Keratinocyte (primary cell): ENCODE results near the gene FARP1. TPM values are rescaled to one million over a fixed set of nuclear protein-coding genes. Genes with fewer than 3 reads are reported as not detected.

Experiments
- DNase-seq: peaks from one replicate; pipeline ENCODE4 v3.0.0-alpha.2; 2011; ENCODE audit warnings: low read depth, missing footprints, low spot score
- FAIRE-seq: peaks from 2 replicates; lab custom pipeline; 2011; peaks lifted over from hg19 to GRCh38; lab: Jason Lieb, UNC
- H2AFZ ChIP-seq: 2 replicates; pipeline ENCODE4 v1.6.0; 2012; ENCODE audit warnings: low read length, control low read depth, inconsistent platforms; ENCODE audit not compliant: control insufficient read depth
- H3K27ac ChIP-seq: 2 replicates; pipeline ENCODE4 v1.5.1; 2011; ENCODE audit warnings: low read length; ENCODE audit not compliant: control insufficient read depth, insufficient read depth
- H3K27me3 ChIP-seq: 3 replicates; pipeline ENCODE4 v1.6.0; 2011; ENCODE audit warnings: low read length; ENCODE audit not compliant: control insufficient read depth, insufficient read depth; ENCODE audit errors: extremely low read depth
- H3K36me3 ChIP-seq, 2 experiments: 2 replicates in 1 of 2; 3 replicates in 1 of 2; pipeline ENCODE4 v1.5.1; 2011; ENCODE audit warnings: low read length in 2 of 2, mild to moderate bottlenecking in 1 of 2; ENCODE audit not compliant: control insufficient read depth in 2 of 2, insufficient read depth in 2 of 2; ENCODE audit errors: extremely low read depth in 1 of 2
- H3K4me1 ChIP-seq: 3 replicates; pipeline ENCODE4 v1.5.1; 2011; ENCODE audit warnings: low read length; ENCODE audit not compliant: control insufficient read depth, insufficient read depth; ENCODE audit errors: extremely low read depth
- H3K4me2 ChIP-seq: 3 replicates; pipeline ENCODE4 v1.6.0; 2011; ENCODE audit warnings: low read depth, low read length; ENCODE audit not compliant: control insufficient read depth, insufficient read depth; ENCODE audit errors: extremely low read depth
- H3K4me3 ChIP-seq, 3 experiments: fragments of 200-600 bp in 1 of 3; sonication (generic) in 1 of 3; 2 replicates in 2 of 3; 3 replicates in 1 of 3; pipeline ENCODE4 v1.5.1; 2011 to 2016; ENCODE audit warnings: low read length in 3 of 3, mild to moderate bottlenecking in 3 of 3, control low read depth in 2 of 3, inconsistent platforms in 1 of 3, low read depth in 1 of 3, mixed read lengths in 1 of 3, mixed run types in 1 of 3, moderate library complexity in 1 of 3; ENCODE audit not compliant: control insufficient read depth in 2 of 3, insufficient read depth in 2 of 3; ENCODE audit errors: extremely low read depth in 1 of 3
- H3K79me2 ChIP-seq: 2 replicates; pipeline ENCODE4 v1.6.0; 2012; ENCODE audit warnings: low read length; ENCODE audit not compliant: control insufficient read depth, insufficient read depth
- H3K9ac ChIP-seq: 3 replicates; pipeline ENCODE4 v1.6.0; 2011; ENCODE audit warnings: low read length; ENCODE audit not compliant: control insufficient read depth, insufficient read depth; ENCODE audit errors: extremely low read depth
- H3K9me1 ChIP-seq: 3 replicates; pipeline ENCODE4 v1.6.0; 2011; ENCODE audit warnings: low read length; ENCODE audit not compliant: control insufficient read depth, insufficient read depth; ENCODE audit errors: extremely low read depth
- H3K9me3 ChIP-seq: 2 replicates; pipeline ENCODE4 v1.5.1; 2012; ENCODE audit warnings: low read depth, low read length; ENCODE audit not compliant: control insufficient read depth
- H4K20me1 ChIP-seq: 3 replicates; pipeline ENCODE4 v1.6.0; 2011; ENCODE audit warnings: low read length; ENCODE audit not compliant: control insufficient read depth, insufficient read depth; ENCODE audit errors: extremely low read depth
- EZH2 ChIP-seq: IDR thresholded peaks from one replicate; pipeline ENCODE4 v1.6.1; 2012; ENCODE audit warnings: inconsistent platforms, mild to moderate bottlenecking, low read length, moderate library complexity
- dilution Hi-C: fragments of 300-500 bp; cut with MboI; formaldehyde crosslinking; loops from one replicate; pipeline ENCODE4 v1.7.0; 2020; ENCODE audit warnings: low sequenced_read_pairs; ENCODE audit not compliant: extremely low pct_ligation_motif_present
- polyA plus RNA-seq, 5 experiments: library from polyadenylated mRNA; depleted of rRNA in 3 of 5; stranded (reverse) in 3 of 5; stranded (forward) in 1 of 5; unstranded in 1 of 5; fragments of >200 nt; gene quantifications; 1 replicate in 1 of 5; 2 replicates in 3 of 5; 3 replicates in 1 of 5; pipeline versions ENCODE4 v1.2.1 to v1.2.3, GENCODE V29; 2011 to 2012; ENCODE audit warnings: missing spikeins in 2 of 5, low read depth in 1 of 5, low replicate concordance in 1 of 5
- TF ChIP-seq, protein P1 (sequence below), 3 experiments: IDR thresholded peaks in 1 of 3; conservative IDR thresholded peaks in 1 of 3; optimal IDR thresholded peaks in 1 of 3; 2 replicates in 2 of 3; 3 replicates in 1 of 3; pipeline versions ENCODE3 to v1.5.1; 2011; ENCODE audit warnings: low read length in 3 of 3, mild to moderate bottlenecking in 3 of 3, moderate library complexity in 2 of 3, control low read depth in 1 of 3, inconsistent platforms in 1 of 3; ENCODE audit not compliant: insufficient read depth in 2 of 3; ENCODE audit errors: extremely low read depth in 1 of 3

FARP1 gene
- polyA plus RNA-seq, 1 donor (not counting 4 experiments of a cell fraction or from before 2014, with no cell fraction given) = 10.3 TPM

DNA sequence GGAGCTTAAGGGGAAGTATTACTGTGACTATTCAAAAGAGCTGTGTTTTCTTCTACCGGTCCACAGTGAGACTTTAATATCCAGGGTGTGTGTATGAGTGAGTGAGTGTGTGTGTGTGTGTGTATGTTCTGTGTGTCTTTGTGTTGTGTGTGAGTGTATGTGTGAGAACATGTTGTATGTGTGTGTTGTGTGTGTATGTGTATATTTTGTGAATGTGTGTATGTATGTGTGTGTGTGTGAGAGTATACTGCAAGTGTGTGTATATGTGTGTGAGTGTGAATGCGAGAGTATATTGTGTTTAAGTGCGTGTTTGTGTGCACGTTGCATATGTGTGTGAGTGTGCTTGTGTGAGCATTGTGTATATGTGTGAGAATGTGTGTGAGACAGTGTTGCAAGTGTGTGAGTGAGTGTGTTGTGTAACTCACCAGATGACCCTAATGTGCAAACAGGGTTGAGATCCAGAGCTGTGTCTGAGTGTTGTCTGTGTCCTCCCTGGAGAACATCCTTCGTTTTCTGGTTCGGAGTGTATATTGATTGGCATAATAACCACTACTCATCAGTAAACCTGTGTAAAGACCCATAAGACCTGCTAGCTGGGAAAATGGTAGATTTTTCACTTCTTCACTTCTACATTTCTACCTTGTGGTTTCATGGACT is 135.3 kb downstream of the FARP1 start:
- dilution Hi-C loops = no loop called here
- Histone ChIP-seq H3K4me2 (no peak overlapping the region), H3K9me3 (no peaks in the 10 kb centered on the region), H3K9me1 (no peaks in the 10 kb centered on the region), H4K20me1 (no peaks in the 10 kb centered on the region), H3K27me3 (no peaks in the 10 kb centered on the region), H2AFZ (no peak overlapping the region), H3K4me3 (no peak overlapping the region), H3K36me3 (no peaks in the 10 kb centered on the region), H3K79me2 (no peaks in the 10 kb centered on the region), H3K4me1 (no peaks in the 10 kb centered on the region), H3K27ac (no peak overlapping the region), H3K9ac (no peak overlapping the region)
- TF ChIP-seq, protein P1, sequence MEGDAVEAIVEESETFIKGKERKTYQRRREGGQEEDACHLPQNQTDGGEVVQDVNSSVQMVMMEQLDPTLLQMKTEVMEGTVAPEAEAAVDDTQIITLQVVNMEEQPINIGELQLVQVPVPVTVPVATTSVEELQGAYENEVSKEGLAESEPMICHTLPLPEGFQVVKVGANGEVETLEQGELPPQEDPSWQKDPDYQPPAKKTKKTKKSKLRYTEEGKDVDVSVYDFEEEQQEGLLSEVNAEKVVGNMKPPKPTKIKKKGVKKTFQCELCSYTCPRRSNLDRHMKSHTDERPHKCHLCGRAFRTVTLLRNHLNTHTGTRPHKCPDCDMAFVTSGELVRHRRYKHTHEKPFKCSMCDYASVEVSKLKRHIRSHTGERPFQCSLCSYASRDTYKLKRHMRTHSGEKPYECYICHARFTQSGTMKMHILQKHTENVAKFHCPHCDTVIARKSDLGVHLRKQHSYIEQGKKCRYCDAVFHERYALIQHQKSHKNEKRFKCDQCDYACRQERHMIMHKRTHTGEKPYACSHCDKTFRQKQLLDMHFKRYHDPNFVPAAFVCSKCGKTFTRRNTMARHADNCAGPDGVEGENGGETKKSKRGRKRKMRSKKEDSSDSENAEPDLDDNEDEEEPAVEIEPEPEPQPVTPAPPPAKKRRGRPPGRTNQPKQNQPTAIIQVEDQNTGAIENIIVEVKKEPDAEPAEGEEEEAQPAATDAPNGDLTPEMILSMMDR (optimal IDR thresholded peaks at IDR 0.05 in 1 of 3, IDR thresholded peaks at IDR 0.05 in 1 of 3, conservative IDR thresholded peaks at IDR 0.05 in 1 of 3; ENCODE audit: extremely low read depth in 1 of 3, insufficient read depth in 2 of 3, low read length in 3 of 3) = no peak
- no peak for TF ChIP-seq EZH2
- no peak for FAIRE-seq
- no peak for DNase-seq

DNA sequence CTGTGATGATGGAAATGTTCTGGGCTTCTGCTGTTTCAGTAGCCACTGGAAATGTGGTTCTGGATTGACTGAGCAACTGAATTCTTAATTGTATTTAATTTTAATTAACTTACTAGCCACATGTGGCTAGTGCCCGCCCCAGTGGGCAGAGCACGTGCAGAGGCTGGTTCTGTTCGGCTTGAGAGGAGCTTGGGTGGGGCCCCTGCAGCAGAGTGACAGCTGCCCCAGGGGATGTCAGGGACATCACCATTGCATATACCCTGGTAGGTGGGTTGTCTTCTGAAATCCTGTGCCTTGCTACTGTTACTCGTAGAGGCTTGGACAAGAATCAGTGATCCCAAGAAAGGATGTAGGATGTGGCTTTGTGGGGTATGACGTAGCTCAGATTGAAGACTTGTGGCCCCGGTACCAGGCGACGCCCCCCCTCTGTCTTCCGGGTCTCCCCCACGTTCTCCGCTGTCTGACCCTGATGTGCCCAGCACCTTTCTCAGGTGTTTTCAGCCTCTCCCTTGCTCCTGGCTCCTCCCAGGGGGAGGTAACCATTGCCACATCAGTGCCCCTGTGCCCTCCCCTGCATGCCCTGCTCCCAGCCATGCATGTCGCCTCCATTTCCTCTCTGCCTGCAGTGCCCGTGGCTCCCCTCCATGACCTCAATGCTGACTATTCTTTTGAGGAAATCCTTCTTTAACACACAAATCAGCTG is 136.7 kb downstream of the FARP1 start:
- H3K9me3 ChIP-seq = no peaks in the 10 kb centered on the region
- no peaks in the 10 kb centered on the region for H3K4me1 ChIP-seq
- H4K20me1 ChIP-seq = no peaks in the 10 kb centered on the region
- H3K9ac ChIP-seq = no peak overlapping the region
- dilution Hi-C loops = no loop called here
- DNase-seq = no peak
- H3K4me3 ChIP-seq = no peak overlapping the region
- H2AFZ ChIP-seq = no peak overlapping the region
- no peaks in the 10 kb centered on the region for H3K36me3 ChIP-seq
- no peak overlapping the region for H3K4me2 ChIP-seq
- no peaks in the 10 kb centered on the region for H3K27me3 ChIP-seq
- no peaks in the 10 kb centered on the region for H3K9me1 ChIP-seq
- TF ChIP-seq, protein P1 (optimal IDR thresholded peaks at IDR 0.05 in 1 of 3, IDR thresholded peaks at IDR 0.05 in 1 of 3, conservative IDR thresholded peaks at IDR 0.05 in 1 of 3; ENCODE audit: extremely low read depth in 1 of 3, insufficient read depth in 2 of 3, low read length in 3 of 3) = no peak
- TF ChIP-seq EZH2 = no peak
- no peak overlapping the region for H3K27ac ChIP-seq
- H3K79me2 ChIP-seq = no peaks in the 10 kb centered on the region
- no peak for FAIRE-seq
